ENCODE measurements around the gene PEX26.
"Not testable (repeated sequence)": the region's sequence is repeated elsewhere in the genome, so short reads cannot be mapped to it uniquely, and the experiment has no call there.

PEX26 gene

DNA sequence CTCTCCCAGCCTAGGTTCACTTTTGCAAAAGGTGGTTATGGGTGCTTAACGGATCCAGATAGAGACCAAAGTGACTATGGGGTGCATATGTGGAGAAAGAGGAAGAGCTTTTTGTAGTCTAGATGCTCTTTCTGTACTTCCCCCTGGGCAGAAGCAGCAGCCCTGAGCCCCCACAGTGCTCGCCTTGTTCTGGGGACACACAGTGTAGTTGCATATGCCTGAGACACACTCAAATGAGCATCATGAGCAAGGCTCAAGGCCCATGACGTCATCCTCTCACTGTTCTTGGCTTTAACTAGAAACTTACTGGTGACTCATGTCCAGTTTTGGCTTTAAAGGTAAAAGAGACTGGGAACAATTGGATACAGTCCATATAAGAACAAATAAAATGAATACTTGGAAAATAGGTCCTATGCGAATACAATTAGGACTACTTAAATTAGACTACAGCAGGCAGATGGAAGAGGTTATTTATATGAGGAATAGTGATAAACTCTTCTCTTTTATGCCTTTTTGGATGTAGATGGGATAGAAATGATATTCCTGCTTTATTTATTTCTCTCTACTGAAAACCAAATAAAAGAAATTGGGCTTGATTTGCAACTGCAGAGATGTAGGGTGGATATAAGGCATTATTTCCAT is 20.1 kb upstream of the PEX26 start:
- no peak for DNase-seq

DNA sequence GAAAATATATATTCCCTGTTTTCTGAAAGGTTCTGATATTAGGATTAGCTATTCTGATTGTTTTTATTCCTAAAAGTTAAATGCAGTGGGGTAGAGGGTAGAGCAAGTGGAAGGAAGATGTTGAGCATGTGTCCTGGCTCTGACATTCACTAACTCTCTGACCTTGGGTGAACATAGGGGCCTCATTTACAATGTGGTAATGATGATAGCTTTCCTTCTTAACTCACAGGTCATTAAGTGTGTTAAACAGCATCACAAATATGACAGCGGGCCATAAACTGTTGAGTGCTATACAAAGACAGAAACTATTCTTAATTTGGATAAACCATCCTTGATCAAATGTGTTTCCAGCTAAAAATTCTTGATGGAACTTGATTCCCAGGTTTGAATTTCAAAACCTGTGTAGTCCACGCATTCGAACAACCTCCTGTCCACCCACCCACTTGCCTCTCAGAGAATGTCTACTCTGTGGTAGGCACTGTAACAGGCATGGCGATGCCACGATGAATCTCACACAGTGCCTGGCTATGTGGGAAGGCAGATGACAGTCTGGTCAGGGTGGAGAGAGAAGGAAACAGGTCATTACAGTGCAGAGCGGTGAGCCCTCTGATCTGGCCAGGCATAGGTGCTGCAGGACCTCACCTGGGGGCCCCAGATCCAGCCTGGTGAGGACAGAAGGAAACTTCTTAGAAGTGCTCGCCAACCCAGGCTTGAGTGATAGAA is 19.3 kb upstream of the PEX26 start:
- no peak for DNase-seq

DNA sequence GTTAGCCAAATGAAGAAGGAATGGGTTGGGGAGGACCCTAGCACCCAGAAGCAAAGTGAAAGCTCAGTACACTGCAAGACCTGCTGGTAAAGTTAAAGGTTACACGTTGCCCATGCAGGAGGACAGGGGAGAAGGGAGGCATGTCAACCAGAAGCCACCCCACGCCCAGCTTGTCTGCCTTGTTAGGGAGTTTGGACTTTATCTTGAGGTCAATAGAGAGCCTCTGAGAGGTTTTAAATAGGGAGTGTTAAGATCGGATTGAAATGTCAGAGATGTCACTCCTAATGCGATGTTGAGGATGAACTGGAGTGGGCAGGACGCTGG is 18.7 kb upstream of the PEX26 start:
- no peak for DNase-seq

DNA sequence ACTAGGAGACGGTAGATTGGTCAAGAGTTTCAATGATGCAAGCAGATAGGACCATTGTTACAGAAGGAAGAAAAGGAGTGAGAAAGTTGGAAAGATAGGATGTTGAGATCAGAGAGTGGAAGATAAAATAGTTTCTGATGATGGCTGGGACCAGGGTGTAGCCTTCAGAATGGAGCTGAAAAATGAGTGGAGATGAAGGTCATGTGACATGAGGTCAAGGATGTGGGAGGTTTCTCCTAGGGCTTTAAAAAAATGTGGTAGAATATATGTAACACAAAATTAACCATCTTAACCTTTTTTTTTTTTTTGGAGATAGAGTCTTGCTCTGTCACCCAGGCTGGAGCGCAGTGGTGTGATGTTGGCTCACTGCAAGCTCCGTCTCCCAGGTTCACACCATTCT is 18.3 kb upstream of the PEX26 start:
- DNase-seq, result no peak

DNA sequence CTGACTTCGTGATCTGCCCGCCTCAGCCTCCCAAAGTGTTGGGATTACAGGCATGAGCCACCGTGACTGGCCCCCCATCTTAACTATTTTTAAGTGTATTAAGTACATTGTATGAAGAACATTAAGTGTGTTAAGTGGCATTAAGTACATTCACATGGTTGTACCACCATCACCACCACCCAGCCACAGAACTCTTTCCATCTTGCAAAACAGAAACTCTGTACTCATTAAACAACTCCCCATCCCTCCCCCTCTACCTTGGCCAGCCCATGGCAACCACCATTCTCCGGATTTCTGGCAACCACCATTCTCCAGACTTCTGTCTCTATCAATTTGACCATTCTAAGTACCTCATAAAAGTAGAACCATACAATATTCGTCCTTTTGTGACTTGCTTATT is 17.8 kb upstream of the PEX26 start:
- DNase-seq, result no peak

DNA sequence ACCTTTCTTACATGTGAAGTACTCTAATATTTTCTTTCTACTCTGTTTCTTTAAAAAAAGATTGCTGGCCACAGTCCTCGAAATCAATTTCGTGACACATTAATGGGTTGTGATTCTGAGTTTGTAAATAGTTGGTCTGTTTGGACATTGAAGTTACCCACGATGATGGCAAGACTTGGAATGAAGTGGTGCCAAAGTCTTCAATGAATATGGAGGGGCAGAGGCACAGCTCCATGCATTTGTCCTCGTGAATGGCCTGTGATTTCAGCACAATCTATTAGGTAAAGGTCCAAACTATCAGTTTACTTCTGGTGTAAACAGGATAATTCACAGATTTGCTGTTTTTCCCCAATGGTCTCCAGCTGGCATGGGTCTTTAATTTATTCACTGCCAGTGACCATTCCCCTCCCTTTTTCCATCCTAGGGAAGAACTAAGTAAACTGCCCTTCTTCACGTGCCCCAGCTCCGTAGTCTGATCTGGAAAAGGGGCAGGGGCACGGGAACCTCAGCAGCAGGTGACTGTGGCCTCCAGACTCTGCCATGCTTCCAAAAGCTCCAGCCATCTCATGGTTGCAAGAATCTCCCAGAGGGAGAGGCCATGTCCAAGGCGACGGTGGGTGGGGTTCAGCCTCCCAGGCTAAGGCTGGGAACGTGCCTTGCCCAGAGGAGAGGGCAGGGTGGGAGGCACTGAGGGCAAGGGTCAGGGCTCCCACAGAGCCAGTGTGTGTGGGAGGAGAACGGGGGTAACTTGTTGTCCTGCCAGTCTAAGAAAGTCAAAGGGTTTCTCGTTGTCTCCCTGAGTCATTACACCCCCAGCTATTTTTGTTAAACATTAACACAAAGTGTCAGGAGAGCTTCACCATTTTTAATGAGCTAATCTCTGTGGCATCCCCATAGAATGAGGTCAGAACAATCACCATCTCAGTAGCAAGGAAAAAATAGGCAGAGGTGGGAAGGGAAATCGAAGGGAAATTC is 16.9 kb upstream of the PEX26 start:
- no peak for DNase-seq

DNA sequence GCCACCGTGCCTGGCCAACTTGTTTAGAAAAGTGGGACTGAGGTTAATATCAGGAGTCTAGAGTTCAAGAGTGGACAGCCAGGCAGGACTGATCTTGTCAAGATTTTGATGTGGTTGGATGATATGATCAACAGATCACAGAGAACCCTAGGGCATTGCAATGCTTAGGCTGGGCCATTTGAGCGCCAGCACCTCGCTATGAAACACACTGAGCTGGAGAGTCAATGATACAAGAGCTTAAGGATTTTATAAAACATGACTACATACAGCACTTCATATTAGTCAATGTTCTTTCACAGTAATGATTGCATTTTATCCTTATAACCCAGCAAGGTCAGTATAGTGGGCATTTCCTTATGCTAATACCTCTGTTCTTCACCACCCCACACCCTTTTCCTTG is 15.4 kb upstream of the PEX26 start:
- DNase-seq, result no peak

DNA sequence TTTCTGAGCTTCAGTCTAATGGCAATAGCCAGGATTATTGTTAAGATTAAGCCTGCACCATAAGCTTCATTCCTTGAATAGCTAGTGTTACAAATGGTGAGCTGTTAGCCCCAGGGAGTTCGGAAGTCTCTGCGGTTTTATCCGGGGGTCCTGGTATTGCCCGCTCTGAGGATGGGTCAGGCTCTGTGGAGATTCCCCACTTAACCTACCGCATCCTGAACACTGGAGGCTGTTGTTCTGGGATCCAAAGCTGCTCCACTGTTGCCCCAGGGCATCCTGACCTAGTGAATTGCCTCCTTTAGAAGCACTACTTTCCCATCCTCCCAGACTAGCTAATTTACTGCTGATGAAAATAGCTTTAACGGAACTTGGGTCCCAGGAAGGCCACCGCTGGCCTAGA is 14.5 kb upstream of the PEX26 start:
- no peak for DNase-seq

DNA sequence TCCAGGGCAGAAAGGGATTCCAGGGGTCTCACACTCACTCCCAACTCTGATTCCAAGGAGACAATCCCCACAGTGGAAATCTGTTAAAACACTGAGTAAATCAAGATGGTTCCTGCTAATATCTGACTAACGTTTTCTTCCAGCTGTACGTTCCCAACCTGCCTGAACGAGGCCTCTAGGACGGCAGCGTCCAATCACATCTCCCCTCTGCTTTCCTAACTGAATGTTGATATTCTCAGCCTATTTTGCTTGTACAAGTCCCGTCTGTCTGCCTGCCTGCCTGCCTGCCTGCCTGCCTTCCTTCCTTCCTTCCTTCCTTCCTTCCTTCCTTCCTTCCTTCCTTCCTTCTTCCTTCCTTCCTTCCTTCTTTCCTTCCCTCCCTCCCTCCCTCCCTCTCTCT is 14.1 kb upstream of the PEX26 start:
- DNase-seq, result not testable (repeated sequence)

DNA sequence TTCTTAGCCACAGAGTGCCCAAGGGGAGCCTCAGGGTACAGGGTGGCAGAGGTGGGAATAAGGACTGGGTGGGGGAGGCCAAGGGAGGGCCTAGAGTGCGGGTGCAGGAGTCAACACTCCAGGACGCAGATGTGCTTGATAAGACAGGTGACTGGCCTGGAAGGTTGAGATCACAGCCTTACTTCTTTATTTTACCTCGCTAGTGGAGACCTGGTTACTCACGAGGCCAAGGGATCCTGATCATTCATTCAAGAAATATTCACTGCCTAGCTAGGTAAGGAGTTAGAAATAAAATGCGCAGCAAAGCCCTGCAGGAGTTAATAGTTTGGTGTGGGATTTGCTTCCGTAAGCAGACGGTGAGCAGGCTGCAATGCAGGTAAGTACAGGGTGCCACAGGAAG is 13.2 kb upstream of the PEX26 start:
- DNase-seq, result no peak

DNA sequence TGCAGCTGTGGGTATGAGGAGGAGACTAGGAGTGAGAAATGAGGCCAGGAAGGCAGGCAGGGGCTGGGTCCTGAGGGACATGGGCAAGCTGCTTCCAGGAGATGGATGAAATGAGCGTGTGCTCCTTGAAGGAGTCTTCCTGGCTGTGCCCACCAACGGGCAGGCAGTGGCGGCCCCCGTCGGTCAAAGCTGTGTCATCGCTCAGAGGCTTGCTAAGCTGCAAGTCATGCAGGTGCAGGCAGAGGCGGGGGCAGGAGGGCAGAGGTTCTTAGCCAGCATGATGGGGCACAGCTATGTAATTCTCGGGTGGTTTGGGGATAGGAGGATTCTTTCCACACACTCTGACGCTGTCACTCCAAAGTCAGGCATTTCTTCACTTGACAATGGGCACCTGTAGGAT is 12.5 kb upstream of the PEX26 start:
- no peak for DNase-seq

DNA sequence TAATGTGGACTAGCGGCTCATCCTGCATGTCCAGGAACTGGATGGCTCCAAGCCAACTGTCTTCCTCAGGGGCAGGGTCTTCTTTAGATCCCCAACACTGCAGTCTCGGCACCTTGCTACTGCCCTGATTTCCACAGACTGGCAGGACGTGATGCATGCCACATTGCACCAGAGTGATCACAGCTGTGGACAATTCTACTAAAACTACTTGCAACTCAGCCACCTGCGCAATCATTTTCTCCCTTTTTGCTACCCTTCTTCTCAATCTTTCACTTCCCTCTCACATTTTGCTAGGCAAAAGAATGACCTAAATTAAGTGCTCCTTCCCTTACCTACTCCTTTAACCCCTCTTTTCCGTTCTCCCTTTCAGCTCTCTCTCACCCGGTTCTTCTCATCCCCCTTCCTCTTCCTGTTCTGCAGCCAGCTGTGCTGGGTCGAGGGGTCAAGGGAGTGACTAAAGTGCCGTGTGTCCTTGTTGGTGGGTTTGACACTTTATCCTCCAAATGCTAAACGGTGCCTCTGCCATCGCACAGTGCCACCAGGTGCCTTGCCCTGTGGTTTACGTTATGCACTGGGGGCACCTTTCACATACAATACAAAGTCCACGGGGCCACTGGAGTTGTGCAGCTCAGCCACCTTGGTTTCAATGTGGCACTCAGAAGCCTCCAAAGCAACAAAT is 11.5 kb upstream of the PEX26 start:
- DNase-seq, result no peak

DNA sequence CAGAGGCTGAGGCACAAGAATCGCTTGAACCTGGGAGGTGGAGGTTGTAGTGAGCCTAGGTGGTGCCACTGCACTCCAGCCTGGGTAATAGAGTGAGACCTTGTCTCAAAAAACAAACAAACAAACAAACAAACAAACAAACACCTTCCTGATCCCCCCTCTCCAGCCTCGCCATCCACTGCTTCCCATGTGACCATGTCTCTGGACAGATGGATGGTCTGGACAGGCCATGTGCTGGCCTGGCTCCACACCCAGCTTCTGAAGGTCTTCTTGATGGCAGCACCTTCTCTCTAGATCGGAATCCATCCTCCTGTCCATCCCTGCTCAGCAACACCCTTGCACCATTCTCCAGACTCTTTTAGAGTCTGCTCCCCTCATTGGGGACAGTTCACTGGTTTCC is 10.7 kb upstream of the PEX26 start:
- DNase-seq, result no peak

DNA sequence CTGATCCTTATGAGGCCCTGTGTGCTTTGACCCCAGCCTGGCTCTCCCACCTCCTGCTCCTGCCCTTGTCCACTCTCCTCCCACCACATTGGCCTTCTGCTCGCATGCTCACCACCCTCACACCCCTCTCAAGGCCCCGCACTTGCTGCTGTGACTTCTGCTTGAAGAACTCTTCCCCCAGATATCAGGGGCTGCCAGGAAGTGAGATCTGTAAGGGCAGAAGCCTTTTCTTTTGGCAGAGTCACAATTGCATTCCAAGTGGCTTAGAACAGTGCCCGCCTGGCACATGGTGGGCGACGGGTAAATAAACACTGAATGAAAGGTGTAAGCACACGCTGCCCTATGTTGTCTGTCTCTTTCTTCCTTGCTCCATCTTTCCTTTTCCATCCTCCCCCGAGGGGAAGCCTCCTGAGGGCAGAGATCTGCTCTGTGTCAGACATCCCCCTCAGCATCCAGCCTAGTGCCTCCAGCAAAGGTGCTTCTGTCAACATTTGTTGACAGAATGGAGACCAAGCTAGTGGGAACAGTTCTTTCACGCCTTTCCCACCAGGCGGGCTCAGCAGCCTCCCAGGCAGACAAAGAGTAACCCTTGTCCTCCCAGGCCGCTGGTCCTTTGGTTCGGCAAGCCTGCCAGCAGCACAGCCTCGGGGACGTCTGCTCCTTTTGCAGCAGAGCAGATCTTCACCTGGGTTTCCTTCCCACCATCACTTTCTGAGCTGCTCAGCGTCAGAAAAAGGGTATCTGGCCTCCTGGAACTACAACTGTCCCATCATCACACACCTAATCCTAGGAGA is 10.0 kb upstream of the PEX26 start:
- DNase-seq, result no peak

DNA sequence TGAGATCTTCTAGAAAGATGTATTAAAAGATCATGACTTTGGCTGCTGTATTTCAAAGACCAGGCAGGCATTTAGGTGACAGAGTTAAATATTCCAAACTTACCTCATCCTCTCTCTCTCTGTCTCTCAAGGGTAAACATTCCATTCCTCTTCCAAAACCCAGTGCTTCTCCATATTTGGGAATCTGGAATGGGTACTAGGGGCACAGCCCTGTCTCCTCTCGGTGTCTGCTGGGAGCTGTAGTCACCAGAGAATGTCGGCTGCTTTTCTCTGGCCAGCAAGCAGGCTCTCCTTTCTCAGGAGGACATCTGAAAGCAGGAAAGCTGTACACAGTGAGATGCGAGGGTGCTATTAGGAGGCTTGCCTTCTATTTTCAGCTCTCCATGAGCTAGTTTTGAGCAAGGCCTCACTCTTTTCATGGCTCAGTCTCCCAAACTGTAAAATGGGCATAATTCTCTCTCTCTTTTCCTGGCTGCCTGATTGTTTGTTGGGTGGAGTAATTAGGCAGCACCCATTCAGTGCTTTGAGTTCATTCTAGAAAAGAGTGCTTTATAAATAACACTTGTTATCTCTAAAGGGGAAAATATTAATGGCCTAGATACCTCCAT is 9.3 kb upstream of the PEX26 start:
- DNase-seq, result no peak

DNA sequence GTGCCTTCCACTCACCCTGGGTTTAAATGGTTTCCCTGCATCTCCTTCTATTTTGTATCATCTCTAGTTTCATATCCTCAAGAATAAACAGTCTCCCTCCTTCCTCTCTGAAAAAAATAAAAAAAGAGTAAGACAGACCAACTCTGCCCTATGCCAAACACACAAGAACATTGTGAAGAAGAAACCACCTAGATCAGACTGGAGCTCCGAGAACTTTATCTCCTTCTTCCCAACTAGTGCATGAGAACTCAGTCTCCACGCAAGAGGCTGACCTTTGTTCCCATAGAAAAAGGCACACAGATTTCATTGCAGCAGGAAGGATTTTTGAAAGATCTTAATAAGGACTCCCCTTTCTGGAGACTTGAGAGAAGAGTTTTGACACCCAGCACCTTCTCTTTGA is 8.7 kb upstream of the PEX26 start:
- no peak for DNase-seq

DNA sequence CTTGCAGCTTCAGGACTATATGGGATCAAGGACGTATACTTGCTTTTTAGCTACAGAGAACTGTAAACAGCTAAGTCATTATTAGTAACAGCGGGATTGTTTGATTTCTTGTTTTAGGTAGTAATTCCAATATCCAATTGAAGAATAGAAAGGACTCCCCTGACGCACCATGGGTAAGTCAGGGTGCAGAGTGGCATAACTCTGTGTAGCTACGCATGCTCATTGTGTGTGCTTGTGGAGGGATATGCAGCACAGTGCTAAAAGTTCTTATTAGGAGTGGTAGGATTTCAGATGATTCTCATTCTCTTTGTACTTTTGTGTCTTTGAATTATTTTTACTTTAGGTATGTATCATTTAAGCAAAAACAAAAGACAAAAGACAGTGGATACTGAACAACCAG is 7.7 kb upstream of the PEX26 start:
- no peak for DNase-seq

DNA sequence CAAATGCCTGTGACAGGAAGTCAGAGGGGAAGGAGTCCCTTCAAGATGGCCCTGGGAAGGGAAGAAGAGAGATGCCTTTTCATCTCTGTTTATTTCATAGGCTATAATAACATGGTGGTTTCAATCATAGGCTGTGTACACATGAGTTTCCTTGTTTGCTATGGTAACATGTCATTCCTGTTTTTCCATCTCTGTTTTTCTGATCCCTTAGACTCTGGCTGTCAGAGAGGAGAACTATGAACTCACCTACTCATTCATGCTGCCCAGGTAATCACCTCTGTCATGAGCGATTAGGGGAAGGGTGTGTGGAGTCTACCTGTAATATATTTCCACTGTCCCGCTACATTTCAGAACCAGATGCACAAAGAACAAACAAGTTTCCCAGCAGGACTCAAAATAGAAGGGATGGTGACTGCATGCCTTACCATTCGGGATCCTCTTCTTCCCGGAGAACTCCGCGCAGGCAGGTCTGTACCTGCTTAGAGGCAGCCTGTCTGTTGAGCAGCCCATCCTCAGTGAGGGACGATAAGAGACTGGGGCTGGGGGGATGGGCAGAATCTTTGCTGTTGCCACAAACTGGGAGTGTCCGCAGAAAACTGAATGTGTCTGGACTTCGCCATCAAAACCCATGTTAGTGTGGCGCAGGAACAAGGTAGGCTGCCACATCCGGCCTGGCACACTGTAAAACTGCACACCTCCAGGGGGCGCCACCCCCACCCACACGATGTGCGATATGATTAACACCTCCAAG is 7.1 kb upstream of the PEX26 start:
- no peak for DNase-seq

DNA sequence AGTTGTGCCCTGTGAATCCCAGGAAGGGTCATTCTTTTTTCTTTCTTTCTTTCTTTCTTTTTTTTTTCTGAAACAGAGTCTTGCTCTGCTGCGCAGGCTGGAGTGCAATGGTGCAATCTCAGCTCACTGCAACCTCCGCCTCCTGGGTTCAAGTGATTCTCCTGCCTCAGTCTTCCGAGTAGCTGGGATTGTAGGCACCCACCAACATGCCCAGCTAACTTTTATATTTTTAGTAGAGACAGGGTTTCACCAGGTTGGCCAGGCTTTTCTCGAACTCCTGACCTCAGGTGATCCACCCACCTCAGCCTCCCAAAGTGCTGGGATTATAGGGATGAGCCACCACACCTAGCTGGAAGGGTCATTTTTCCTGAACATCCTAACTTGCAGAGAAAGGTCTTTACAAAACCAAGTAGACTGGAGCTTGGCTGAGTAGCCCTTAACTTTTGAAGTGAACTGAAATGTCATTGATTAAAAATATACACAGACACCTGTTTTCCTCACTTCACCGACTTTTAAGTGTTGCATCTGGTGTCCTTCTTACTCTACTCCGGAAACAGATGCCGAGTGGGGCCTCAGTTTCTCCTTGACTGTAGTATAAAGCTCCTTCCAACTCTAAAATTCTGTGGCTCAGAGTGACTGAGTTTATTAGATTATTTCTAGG is 6.4 kb upstream of the PEX26 start:
- DNase-seq, result not testable (repeated sequence)

DNA sequence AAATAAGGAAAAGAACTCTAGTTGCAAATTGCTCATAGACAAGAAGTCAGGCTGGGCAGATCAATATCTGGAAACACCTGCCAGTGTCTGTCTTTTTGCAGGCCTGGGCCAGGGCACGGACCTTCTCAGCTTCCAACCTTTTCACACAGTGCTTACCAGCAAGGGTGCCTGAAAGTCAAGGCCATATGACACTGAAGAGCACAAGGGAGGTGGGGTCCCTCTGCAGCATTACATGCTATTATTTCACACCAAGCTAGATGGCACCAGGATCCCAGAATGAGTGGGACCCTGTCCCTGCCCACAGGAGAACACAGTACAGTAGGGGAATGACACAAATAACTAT is 5.9 kb upstream of the PEX26 start:
- no peak for DNase-seq

DNA sequence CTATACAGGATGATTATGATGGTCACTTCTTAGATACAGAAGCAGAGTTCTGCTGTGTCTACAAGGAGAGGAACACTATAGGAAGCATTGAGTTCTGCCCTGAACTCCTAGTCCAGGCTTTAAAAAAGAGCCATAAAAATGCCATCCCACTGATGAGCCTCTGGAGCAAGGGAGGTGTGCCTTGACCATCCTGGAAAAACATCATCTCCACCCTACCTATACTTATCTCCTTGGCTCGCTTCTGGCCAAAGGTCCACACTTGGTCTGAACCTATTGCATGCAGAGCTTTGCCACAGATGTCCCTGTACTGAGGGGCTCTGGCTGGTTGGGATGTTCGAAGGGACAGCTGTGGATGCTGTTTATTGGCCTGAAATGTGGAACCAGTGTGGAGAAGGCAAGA is 4.3 kb upstream of the PEX26 start:
- DNase-seq, result no peak

Measured in activated T-cell treated with anti-CD3 and anti-CD28 coated beads, Interleukin-2, amount 50 U/mL, for 1 hour (primary cell).